Measurements from ENCODE around the gene SCPEP1. TPM values are rescaled to one million over a fixed set of nuclear protein-coding genes. Genes with fewer than 3 reads are reported as not detected.
"Not testable (repeated sequence)": the region's sequence is repeated elsewhere in the genome, so short reads cannot be mapped to it uniquely, and the experiment has no call there.

Gene SCPEP1
- total RNA-seq, 3 donors from 2014 or later, result 10.3 to 74.2 (median 27.7) TPM

DNA sequence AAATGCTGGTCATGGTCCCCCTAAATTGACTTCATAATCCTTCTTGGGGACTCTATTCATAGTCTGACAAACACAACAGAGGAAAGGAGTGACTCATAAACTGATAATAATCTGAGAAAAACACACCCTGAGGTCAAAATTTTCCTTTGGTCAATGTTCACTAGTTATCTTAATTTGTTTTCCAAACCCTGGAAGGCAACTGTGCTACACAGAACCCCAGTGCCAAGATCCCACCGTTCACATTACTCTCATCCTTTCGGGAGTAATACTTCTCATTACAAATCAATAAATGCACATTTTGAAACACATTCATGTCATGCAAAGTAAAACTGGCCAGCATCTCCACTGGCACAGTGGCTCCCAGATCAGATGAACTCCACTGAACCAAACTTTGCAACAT is 40.2 kb upstream of the SCPEP1 start:
- DNase-seq, result no peak
- H3K36me3 ChIP-seq (ENCODE audit: low read depth), result no peaks in the 10 kb centered on the region
- no peaks in the 10 kb centered on the region for H3K9me3 ChIP-seq
- ATAC-seq, result no peak
- no peak for TF ChIP-seq CTCF (IDR thresholded peaks at IDR 0.05)
- no peaks in the 10 kb centered on the region for H3K4me1 ChIP-seq (ENCODE audit: low read depth)
- intact Hi-C loops (cut with DNase I, micrococcal nuclease), result no loop called here
- no peak overlapping the region for H3K4me3 ChIP-seq

GRCh38 chr17:56938206-56938605 is 39.7 kb upstream of the SCPEP1 start:
- H3K36me3 ChIP-seq (ENCODE audit: low read depth); DNase-seq; H3K4me3 ChIP-seq; H3K9me3 ChIP-seq; ATAC-seq; H3K4me1 ChIP-seq (ENCODE audit: low read depth); intact Hi-C loops (cut with DNase I, micrococcal nuclease): not testable (repeated sequence)

- peak; percentile 58 for ATAC-seq
- no peaks in the 10 kb centered on the region for H3K36me3 ChIP-seq (ENCODE audit: low read depth)
- no peak overlapping the region for H3K4me3 ChIP-seq
- no peaks in the 10 kb centered on the region for H3K4me1 ChIP-seq (ENCODE audit: low read depth)
- no peak for DNase-seq
- intact Hi-C loops (cut with DNase I, micrococcal nuclease), result loop anchor here (5.0 kb wide), 1 partner anchor 123 kb away; no protein-coding TSS in a partner anchor
- H3K9me3 ChIP-seq, result no peaks in the 10 kb centered on the region
- TF ChIP-seq CTCF (IDR thresholded peaks at IDR 0.05), result no peak
These were observed 38.0 kb upstream of the SCPEP1 start for GRCh38 chr17:56939869-56940484.

GRCh38 chr17:56943505-56944125 is 34.3 kb upstream of the SCPEP1 start:
- ATAC-seq (no peak), DNase-seq (no peak)
- Histone ChIP-seq H3K4me3 (no peak overlapping the region), H3K36me3 (ENCODE audit: low read depth) (no peaks in the 10 kb centered on the region), H3K9me3 (no peaks in the 10 kb centered on the region), H3K4me1 (ENCODE audit: low read depth) (no peaks in the 10 kb centered on the region)
- TF ChIP-seq CTCF (IDR thresholded peaks at IDR 0.05), result no peak
- intact Hi-C loops (cut with DNase I, micrococcal nuclease), result loop anchor here (5.0 kb wide), 1 partner anchor 126 kb away; no protein-coding TSS in a partner anchor

GRCh38 chr17:56945938-56946505 is 31.9 kb upstream of the SCPEP1 start:
- no peak for ATAC-seq
- no peak for TF ChIP-seq CTCF (IDR thresholded peaks at IDR 0.05)
- H3K4me3 ChIP-seq, result no peak overlapping the region
- intact Hi-C loops (cut with DNase I, micrococcal nuclease), result no loop called here
- peaks cover 4% of the 10 kb centered on the region for H3K36me3 ChIP-seq (ENCODE audit: low read depth)
- DNase-seq, result no peak
- H3K4me1 ChIP-seq (ENCODE audit: low read depth), result no peaks in the 10 kb centered on the region
- H3K9me3 ChIP-seq, result no peaks in the 10 kb centered on the region

GRCh38 chr17:56947741-56948140 is 30.2 kb upstream of the SCPEP1 start:
- Histone ChIP-seq H3K9me3 (no peaks in the 10 kb centered on the region), H3K4me3 (no peak overlapping the region), H3K36me3 (ENCODE audit: low read depth) (peaks cover 4% of the 10 kb centered on the region), H3K4me1 (ENCODE audit: low read depth) (no peaks in the 10 kb centered on the region)
- intact Hi-C loops (cut with DNase I, micrococcal nuclease), result no loop called here
- TF ChIP-seq CTCF (IDR thresholded peaks at IDR 0.05), result no peak
- ATAC-seq, result no peak
- no peak for DNase-seq
